Measurements from ENCODE around the gene PRSS27. TPM values are rescaled to one million over a fixed set of nuclear protein-coding genes. Genes with fewer than 3 reads are reported as not detected.
A peak's percentile ranks its signal among the peaks of the same experiment; 100 is the strongest.

PRSS27 gene
- total RNA-seq, 1 donor from 2014 or later = 1.8 TPM

DNA sequence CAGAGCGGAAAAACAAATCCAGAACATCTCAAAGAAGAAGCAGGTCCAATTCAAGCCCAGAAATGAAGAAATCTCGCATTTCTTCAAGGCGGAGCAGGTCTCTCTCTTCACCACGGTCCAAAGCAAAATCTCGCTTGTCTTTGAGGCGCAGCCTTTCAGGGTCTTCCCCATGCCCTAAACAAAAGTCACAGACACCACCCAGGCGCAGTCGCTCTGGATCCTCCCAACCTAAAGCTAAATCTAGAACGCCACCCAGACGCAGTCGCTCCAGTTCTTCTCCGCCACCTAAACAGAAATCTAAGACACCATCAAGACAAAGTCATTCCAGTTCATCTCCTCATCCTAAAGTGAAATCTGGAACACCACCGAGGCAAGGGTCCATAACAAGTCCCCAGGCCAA lies 42.7 kb upstream of the PRSS27 start:
- H3K36me3 Mint-ChIP-seq (ENCODE audit: low read depth) = peaks cover 100% of the 10 kb centered on the region
- H3K4me3 Mint-ChIP-seq = no peak overlapping the region
- CTCF ChIA-PET = no interaction called here
- H3K4me1 Mint-ChIP-seq = peaks cover 4% of the 10 kb centered on the region
- no peak overlapping the region for H3K27ac Mint-ChIP-seq
- H3K27me3 Mint-ChIP-seq = no peaks in the 10 kb centered on the region
- POLR2A ChIA-PET = interaction anchor here (1.3 kb wide), 1 partner anchor 10 kb away, joined by 7 read pairs; the partner anchor contains the start of gene SRRM2
- ATAC-seq (ENCODE audit: low read depth) = no peak
- intact Hi-C loops (cut with micrococcal nuclease) = no loop called here
- H3K9me3 Mint-ChIP-seq = no peaks in the 10 kb centered on the region
- no peak for DNase-seq
- TF ChIP-seq, protein P1, sequence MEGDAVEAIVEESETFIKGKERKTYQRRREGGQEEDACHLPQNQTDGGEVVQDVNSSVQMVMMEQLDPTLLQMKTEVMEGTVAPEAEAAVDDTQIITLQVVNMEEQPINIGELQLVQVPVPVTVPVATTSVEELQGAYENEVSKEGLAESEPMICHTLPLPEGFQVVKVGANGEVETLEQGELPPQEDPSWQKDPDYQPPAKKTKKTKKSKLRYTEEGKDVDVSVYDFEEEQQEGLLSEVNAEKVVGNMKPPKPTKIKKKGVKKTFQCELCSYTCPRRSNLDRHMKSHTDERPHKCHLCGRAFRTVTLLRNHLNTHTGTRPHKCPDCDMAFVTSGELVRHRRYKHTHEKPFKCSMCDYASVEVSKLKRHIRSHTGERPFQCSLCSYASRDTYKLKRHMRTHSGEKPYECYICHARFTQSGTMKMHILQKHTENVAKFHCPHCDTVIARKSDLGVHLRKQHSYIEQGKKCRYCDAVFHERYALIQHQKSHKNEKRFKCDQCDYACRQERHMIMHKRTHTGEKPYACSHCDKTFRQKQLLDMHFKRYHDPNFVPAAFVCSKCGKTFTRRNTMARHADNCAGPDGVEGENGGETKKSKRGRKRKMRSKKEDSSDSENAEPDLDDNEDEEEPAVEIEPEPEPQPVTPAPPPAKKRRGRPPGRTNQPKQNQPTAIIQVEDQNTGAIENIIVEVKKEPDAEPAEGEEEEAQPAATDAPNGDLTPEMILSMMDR (IDR thresholded peaks at IDR 0.05) = no peak

DNA sequence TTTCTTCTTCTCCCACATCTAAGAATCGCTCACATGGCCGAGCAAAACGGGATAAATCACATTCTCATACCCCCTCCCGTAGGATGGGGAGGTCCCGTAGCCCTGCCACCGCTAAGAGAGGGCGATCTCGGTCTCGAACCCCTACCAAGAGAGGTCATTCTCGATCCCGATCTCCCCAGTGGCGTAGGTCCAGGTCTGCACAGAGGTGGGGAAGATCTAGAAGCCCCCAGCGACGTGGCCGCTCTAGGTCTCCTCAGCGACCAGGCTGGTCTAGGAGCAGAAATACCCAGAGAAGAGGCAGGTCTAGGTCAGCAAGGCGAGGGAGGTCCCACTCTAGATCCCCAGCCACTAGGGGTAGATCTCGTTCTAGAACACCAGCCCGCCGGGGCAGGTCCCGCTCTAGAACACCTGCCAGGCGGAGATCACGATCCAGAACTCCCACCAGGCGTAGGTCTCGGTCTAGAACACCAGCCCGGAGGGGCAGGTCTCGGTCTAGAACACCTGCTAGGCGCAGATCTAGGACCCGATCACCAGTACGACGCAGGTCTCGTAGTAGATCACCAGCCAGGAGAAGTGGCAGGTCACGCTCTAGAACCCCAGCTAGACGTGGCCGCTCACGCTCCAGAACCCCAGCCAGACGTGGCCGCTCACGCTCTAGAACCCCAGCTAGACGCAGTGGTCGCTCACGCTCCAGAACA lies 42.0 kb upstream of the PRSS27 start:
- H3K4me1 Mint-ChIP-seq = peaks cover 8% of the 10 kb centered on the region
- no peaks in the 10 kb centered on the region for H3K27me3 Mint-ChIP-seq
- ChIA-PET CTCF (no interaction called here), POLR2A (no interaction called here)
- no peak overlapping the region for H3K4me3 Mint-ChIP-seq
- intact Hi-C loops (cut with micrococcal nuclease) = no loop called here
- ATAC-seq (ENCODE audit: low read depth) = no peak
- DNase-seq = no peak
- no peaks in the 10 kb centered on the region for H3K9me3 Mint-ChIP-seq
- peaks cover 100% of the 10 kb centered on the region for H3K36me3 Mint-ChIP-seq (ENCODE audit: low read depth)
- no peak overlapping the region for H3K27ac Mint-ChIP-seq
- TF ChIP-seq, protein P1 (IDR thresholded peaks at IDR 0.05) = no peak

DNA sequence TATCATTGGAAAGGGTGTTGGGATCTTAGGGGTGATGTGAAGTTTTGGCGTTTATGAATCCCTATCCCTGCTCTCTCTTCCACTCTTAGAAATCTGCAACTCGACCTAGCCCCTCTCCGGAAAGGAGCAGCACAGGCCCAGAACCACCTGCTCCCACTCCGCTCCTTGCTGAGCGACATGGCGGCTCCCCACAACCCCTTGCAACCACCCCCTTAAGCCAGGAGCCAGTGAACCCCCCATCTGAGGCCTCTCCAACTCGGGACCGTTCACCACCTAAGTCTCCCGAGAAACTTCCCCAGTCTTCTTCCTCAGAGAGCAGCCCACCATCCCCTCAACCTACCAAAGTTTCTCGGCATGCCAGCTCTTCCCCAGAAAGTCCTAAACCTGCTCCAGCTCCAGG lies 41.4 kb upstream of the PRSS27 start:
- H3K27ac Mint-ChIP-seq = no peak overlapping the region
- CTCF ChIA-PET = no interaction called here
- DNase-seq (no peak), ATAC-seq (ENCODE audit: low read depth) (no peak)
- H3K4me3 Mint-ChIP-seq = no peak overlapping the region
- H3K27me3 Mint-ChIP-seq = no peaks in the 10 kb centered on the region
- H3K4me1 Mint-ChIP-seq = peaks cover 14% of the 10 kb centered on the region
- no peaks in the 10 kb centered on the region for H3K9me3 Mint-ChIP-seq
- TF ChIP-seq, protein P1 (IDR thresholded peaks at IDR 0.05) = no peak
- intact Hi-C loops (cut with micrococcal nuclease) = no loop called here
- POLR2A ChIA-PET = no interaction called here
- H3K36me3 Mint-ChIP-seq (ENCODE audit: low read depth) = peaks cover 100% of the 10 kb centered on the region

DNA sequence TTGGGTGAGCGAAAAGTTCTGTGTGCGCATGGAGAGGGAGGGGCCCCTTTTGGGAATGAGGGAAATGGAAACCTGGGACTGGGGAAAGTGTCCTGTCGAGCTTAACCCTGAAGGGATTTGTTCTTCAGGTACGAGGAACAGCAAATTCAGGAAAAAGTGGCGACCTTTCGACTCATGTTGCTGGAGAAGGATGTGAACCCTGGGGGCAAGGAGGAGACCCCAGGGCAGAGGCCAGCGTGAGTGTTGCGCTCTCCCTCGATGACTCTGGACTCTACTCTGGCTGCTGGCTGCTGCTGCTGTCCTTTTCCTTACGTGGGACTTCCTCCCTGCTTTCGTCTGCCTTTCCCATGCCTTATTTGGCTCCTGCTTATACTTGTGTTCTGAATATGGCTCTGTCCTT lies 37.3 kb upstream of the PRSS27 start:
- Mint-ChIP-seq H3K27me3 (no peaks in the 10 kb centered on the region), H3K9me3 (no peaks in the 10 kb centered on the region), H3K36me3 (ENCODE audit: low read depth) (peaks cover 87% of the 10 kb centered on the region), H3K4me1 (peaks cover 45% of the 10 kb centered on the region), H3K4me3 (no peak overlapping the region), H3K27ac (no peak overlapping the region)
- ATAC-seq (ENCODE audit: low read depth) = no peak
- intact Hi-C loops (cut with micrococcal nuclease) = loop anchor here (10.0 kb wide), 1 partner anchor 157 kb away; the partner anchor contains the start of gene FLYWCH1
- POLR2A ChIA-PET = interaction anchor here (1.2 kb wide), 1 partner anchor 17 kb away, joined by 5 read pairs; no protein-coding TSS in a partner anchor
- no peak for DNase-seq
- TF ChIP-seq, protein P1 (IDR thresholded peaks at IDR 0.05) = no peak
- CTCF ChIA-PET = no interaction called here

DNA sequence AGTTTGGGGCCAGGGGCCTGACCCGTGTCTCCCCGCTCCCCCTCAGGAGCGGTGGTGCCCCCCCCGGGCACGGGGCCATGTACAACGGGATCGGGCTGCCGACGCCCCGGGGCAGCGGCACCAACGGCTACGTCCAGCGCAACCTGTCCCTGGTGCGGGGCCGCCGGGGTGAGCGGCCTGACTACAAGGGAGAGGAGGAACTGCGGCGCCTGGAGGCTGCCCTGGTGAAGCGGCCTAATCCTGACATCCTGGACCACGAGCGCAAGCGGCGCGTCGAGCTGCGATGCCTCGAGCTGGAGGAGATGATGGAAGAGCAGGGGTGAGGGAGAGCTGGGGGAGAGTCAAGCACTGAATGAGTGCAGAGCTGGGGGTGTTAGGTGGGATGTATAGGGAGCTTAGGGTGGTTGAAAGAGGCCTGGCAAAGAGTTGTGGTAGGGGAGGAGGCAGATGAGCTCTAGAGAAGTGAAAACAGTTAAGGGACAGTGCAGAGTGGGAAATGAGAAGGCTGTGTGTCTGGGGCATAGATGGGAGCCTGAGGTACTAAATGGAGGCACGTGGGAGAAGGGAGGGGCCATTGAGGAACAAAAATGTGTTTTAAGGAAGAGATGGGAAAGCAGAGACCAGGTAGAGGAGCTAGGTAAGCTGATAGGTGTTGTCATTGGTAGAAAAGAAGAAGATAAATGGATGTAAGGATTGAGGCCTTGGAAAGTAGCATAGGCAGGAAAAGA lies 36.4 kb upstream of the PRSS27 start:
- TF ChIP-seq, protein P1 (IDR thresholded peaks at IDR 0.05) = no peak
- intact Hi-C loops (cut with micrococcal nuclease) = loop anchor here (10.0 kb wide), 1 partner anchor 158 kb away; the partner anchor contains the start of gene FLYWCH1
- ChIA-PET POLR2A (no interaction called here), CTCF (no interaction called here)
- Mint-ChIP-seq H3K36me3 (ENCODE audit: low read depth) (peaks cover 80% of the 10 kb centered on the region), H3K27ac (no peak overlapping the region), H3K4me3 (peak overlapping the region; percentile 11), H3K9me3 (no peaks in the 10 kb centered on the region), H3K27me3 (no peaks in the 10 kb centered on the region), H3K4me1 (peaks cover 52% of the 10 kb centered on the region)
- DNase-seq = no peak
- no peak for ATAC-seq (ENCODE audit: low read depth)
